T-cell (primary cell): Measurements from ENCODE around the gene DAO. TPM values are rescaled to one million over a fixed set of nuclear protein-coding genes. Genes with fewer than 3 reads are reported as not detected.
A peak's percentile ranks its signal among the peaks of the same experiment; 100 is the strongest.

Source experiments
- ATAC-seq, 4 experiments: fragments of 200-7000 bp in 3 of 4; fragments of 150-1000 bp in 1 of 4; cut with Tn5 transposase; replicated peaks in 1 of 4; 1 replicate in 3 of 4; 2 replicates in 1 of 4; pipeline ENCODE4 v1.10.0; 2021; ENCODE audit warnings: moderate library complexity in 3 of 4, mild to moderate bottlenecking in 2 of 4, moderate number of reproducible peaks in 1 of 4
- CTCF ChIA-PET, 2 donors: fragments of 300-600 bp; sonication (Branson Sonifier 250); formaldehyde crosslinking; loops; one replicate each; lab custom pipeline; 2022; ENCODE audit warnings: antibody characterized with exemption in 2 of 2; lab: Charles Lee
- POLR2A ChIA-PET, 2 donors: fragments of 300-600 bp; sonication (Branson Sonifier 250); formaldehyde crosslinking; loops; one replicate each; lab custom pipeline; 2022; ENCODE audit warnings: antibody characterized with exemption in 2 of 2; lab: Charles Lee
- DNase-seq, 35 experiments: peaks; one replicate each; pipeline versions ENCODE4 v3.0.0 to v3.0.0-alpha.2; 2013 to 2023
- H3K27ac ChIP-seq: one replicate; pipeline ENCODE4 v1.5.1; 2013; ENCODE audit warnings: low read length
- H3K27me3 ChIP-seq, 2 experiments: replicated peaks in 1 of 2; 1 replicate in 1 of 2; 2 replicates in 1 of 2; pipeline versions ENCODE4 v1.6.1 to v1.7.0; 2013; ENCODE audit warnings: low read length in 1 of 2, mixed read lengths in 1 of 2; ENCODE audit not compliant: control insufficient read depth in 2 of 2, insufficient read depth in 2 of 2; ENCODE audit errors: extremely low read depth in 1 of 2
- H3K36me3 ChIP-seq, 2 donors: 1 replicate in 1 of 2; 2 replicates in 1 of 2; pipeline versions ENCODE4 v1.6.1 to v1.7.0; 2013; ENCODE audit warnings: low read length in 1 of 2; ENCODE audit not compliant: control insufficient read depth in 2 of 2, insufficient read depth in 1 of 2; ENCODE audit errors: extremely low read depth in 1 of 2
- H3K4me1 ChIP-seq, 2 experiments: 1 replicate in 1 of 2; 2 replicates in 1 of 2; pipeline versions ENCODE4 v1.6.1 to v1.7.0; 2013; ENCODE audit warnings: low read length in 2 of 2, mixed read lengths in 1 of 2; ENCODE audit not compliant: insufficient read depth in 2 of 2, control insufficient read depth in 1 of 2; ENCODE audit errors: extremely low read depth in 1 of 2
- H3K4me3 ChIP-seq, 2 donors: 1 replicate in 1 of 2; 2 replicates in 1 of 2; pipeline versions ENCODE4 v1.5.1 to v1.7.0; 2013; ENCODE audit warnings: mild to moderate bottlenecking in 2 of 2, low read length in 1 of 2, moderate library complexity in 1 of 2; ENCODE audit not compliant: control insufficient read depth in 1 of 2; ENCODE audit errors: extremely low read depth in 1 of 2
- H3K9me3 ChIP-seq: 2 replicates; pipeline ENCODE4 v1.7.0; 2013
- H3K27ac Mint-ChIP-seq, 2 donors: one replicate each; pipeline ENCODE4 v1.8.0; 2020 to 2021; ENCODE audit warnings: mild to moderate bottlenecking in 2 of 2, mixed read lengths in 2 of 2
- H3K27me3 Mint-ChIP-seq, 2 donors: one replicate each; pipeline ENCODE4 v1.8.0; 2021 to 2022; ENCODE audit warnings: mixed read lengths in 2 of 2
- H3K36me3 Mint-ChIP-seq: one replicate; pipeline ENCODE4 v1.8.0; 2021; ENCODE audit warnings: mixed read lengths
- H3K4me1 Mint-ChIP-seq, 3 donors: one replicate each; pipeline ENCODE4 v1.8.0; 2020 to 2022; ENCODE audit warnings: mixed read lengths in 3 of 3, mild to moderate bottlenecking in 1 of 3
- H3K4me3 Mint-ChIP-seq, 3 donors: one replicate each; pipeline ENCODE4 v1.8.0; 2020 to 2022; ENCODE audit warnings: mild to moderate bottlenecking in 3 of 3, mixed read lengths in 3 of 3, moderate library complexity in 3 of 3
- H3K9me3 Mint-ChIP-seq, 3 donors: one replicate each; pipeline ENCODE4 v1.8.0; 2020 to 2022; ENCODE audit warnings: mixed read lengths in 3 of 3
- WGBS: methylation state at CpG from one replicate; pipeline ENCODE4 v1.1.5; 2013; ENCODE audit warnings: missing lambda C conversion rate; ENCODE audit not compliant: insufficient coverage; 5-methylcytosine and 5-hydroxymethylcytosine counted together
- total RNA-seq, 35 experiments: library from RNA in 6 of 35; stranded (reverse) in 6 of 35; fragments of 120-200 nt in 1 of 35; gene quantifications; one replicate each; pipeline versions ENCODE4 v1.2.1 to v1.2.4 and lab custom pipeline; 2013 to 2026

The DAO gene
- total RNA-seq, 5 donors from 2014 or later (not counting 1 experiment from before 2014, with no cell fraction given) = not detected

- no peaks in the 10 kb centered on the region for H3K36me3 ChIP-seq
- ATAC-seq (no peak), DNase-seq (no peak)
- ChIA-PET POLR2A (no interaction called here), CTCF (interaction anchor here in 1 of 2 donors (0.5 kb wide), 1 partner anchor 64 kb away, joined by 3 read pairs; no protein-coding TSS in a partner anchor)
- peaks cover 0 to 13% of the 10 kb centered on the region in 2 experiments for H3K27me3 ChIP-seq
- no peak overlapping the region for H3K27ac ChIP-seq
- Mint-ChIP-seq H3K27ac (no peak overlapping the region), H3K27me3 (no peaks in the 10 kb centered on the region), H3K4me1 (no peaks in the 10 kb centered on the region), H3K9me3 (peaks cover 3 to 4% (median 3%) of the 10 kb centered on the region in 3 donors), H3K4me3 (no peak overlapping the region), H3K36me3 (no peaks in the 10 kb centered on the region)
- WGBS = 63% methylated on average over 4 of the region's 6 CpGs
- H3K4me1 ChIP-seq = peaks cover 0 to 4% of the 10 kb centered on the region in 2 experiments
- H3K9me3 ChIP-seq = no peaks in the 10 kb centered on the region
- no peak overlapping the region for H3K4me3 ChIP-seq
Observed at GRCh38 chr12:108888031-108888430, 8.1 kb downstream of the DAO start.

DNA sequence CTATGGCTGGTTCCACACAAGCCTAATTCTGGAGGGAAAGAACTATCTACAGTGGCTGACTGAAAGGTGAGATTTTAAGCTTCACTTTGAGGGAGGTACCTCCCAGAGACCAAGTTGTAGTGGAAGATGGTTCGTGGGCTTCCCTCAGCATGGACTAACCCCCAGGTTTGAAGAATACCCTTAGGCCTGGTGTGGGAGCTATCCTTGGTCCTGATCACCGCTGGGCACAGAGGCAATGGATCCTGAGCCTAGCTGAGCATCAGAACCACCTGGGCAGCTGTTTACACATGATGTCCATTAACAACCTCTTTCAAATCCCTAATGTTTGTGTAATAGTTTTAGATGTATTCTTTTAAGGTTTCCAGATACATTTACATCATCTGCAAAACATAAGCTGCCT is 10.3 kb downstream of the DAO start:
- no peaks in the 10 kb centered on the region for H3K4me1 ChIP-seq
- WGBS = no CpG with 5 or more reads among the region's 2 CpGs
- H3K36me3 ChIP-seq = no peaks in the 10 kb centered on the region
- no peak for ATAC-seq
- H3K4me3 Mint-ChIP-seq = no peak overlapping the region
- H3K36me3 Mint-ChIP-seq = no peaks in the 10 kb centered on the region
- POLR2A ChIA-PET = no interaction called here
- no peak overlapping the region for H3K4me3 ChIP-seq
- H3K9me3 ChIP-seq = no peaks in the 10 kb centered on the region
- peaks cover 3 to 4% (median 3%) of the 10 kb centered on the region in 3 donors for H3K9me3 Mint-ChIP-seq
- peaks cover 0 to 2% of the 10 kb centered on the region in 2 donors for H3K27me3 Mint-ChIP-seq
- no peak overlapping the region for H3K27ac Mint-ChIP-seq
- no peak overlapping the region for H3K27ac ChIP-seq
- DNase-seq = peak in 1 of 35 experiments; percentile 8
- no peaks in the 10 kb centered on the region for H3K4me1 Mint-ChIP-seq
- peaks cover 0 to 11% of the 10 kb centered on the region in 2 experiments for H3K27me3 ChIP-seq
- CTCF ChIA-PET = interaction anchor here in 1 of 2 donors (0.5 to 1.5 kb wide), 3 partner anchors 10 to 212 kb away, joined by 3 to 5 read pairs (median 4); partner anchors contain the start of gene ALKBH2

DNA sequence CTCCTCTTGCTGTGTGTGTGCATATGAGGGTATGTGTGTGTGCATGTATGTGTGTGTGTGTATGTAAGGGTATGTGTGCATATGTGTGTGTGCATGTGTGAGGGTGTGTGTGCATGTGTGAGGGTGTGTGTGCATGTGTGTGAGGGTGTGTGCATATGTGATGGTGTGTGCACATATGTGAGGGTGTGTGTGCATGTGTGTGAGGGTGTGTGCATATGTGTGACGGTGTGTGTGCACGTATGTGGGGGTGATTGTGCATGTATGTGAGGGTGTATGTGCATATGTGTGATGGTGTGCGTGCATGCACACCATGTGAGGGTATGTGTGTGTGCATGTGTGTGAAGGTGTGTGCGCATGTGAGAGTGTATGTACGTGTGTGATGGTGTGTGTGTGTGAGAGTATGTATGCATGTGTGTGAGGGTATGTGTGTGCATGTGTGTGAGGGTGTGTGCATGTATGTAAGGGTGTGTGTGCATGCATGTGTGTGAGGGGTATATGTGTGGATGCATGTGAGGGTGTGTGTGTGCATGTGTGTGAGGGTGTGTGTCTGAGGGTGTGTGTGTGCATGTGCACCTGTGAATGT is 15.4 kb downstream of the DAO start:
- H3K4me3 ChIP-seq = no peak overlapping the region
- ATAC-seq = no peak
- no peaks in the 10 kb centered on the region for H3K36me3 ChIP-seq
- H3K4me1 ChIP-seq = no peaks in the 10 kb centered on the region
- POLR2A ChIA-PET = no interaction called here
- CTCF ChIA-PET = no interaction called here
- no peak overlapping the region for H3K27ac ChIP-seq
- no peaks in the 10 kb centered on the region for H3K9me3 ChIP-seq
- H3K27me3 ChIP-seq = peaks cover 0 to 28% of the 10 kb centered on the region in 2 experiments
- Mint-ChIP-seq H3K4me1 (no peaks in the 10 kb centered on the region), H3K9me3 (peaks cover 0 to 4% (median 3%) of the 10 kb centered on the region in 3 donors), H3K27ac (no peak overlapping the region), H3K4me3 (no peak overlapping the region), H3K27me3 (peaks cover 6 to 7% of the 10 kb centered on the region in 2 donors), H3K36me3 (no peaks in the 10 kb centered on the region)
- DNase-seq = no peak
- WGBS = 75% methylated on average over 5 of the region's 5 CpGs

DNA sequence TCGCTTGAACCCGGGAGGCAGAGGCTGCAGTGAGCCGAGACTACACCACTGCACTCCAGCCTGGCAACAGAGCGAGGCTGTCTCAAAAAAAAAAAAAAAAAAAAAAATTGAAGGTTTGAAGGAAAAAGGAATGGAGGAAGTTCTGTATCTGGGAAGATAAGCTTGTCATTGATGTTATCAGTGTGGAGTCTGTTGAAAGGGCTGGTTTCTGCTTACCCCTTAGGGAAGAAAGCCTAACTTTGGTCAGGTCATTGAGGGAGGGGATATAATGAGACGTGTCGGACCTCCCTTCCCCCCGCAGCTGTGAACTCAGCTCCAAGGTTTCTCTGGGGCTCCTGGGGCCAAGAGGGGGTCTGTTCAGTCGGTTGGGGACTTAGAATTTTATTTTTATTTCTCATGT is 16.4 kb downstream of the DAO start:
- Histone ChIP-seq H3K4me3 (no peak overlapping the region), H3K27me3 (peaks cover 0 to 33% of the 10 kb centered on the region in 2 experiments), H3K27ac (no peak overlapping the region), H3K9me3 (no peaks in the 10 kb centered on the region), H3K36me3 (no peaks in the 10 kb centered on the region), H3K4me1 (no peaks in the 10 kb centered on the region)
- H3K9me3 Mint-ChIP-seq = no peaks in the 10 kb centered on the region
- ChIA-PET CTCF (no interaction called here), POLR2A (interaction anchor here in 1 of 2 donors (0.6 kb wide), 1 partner anchor 28 kb away, joined by 9 read pairs; no protein-coding TSS in a partner anchor)
- WGBS = no CpG with 5 or more reads among the region's 8 CpGs
- H3K4me1 Mint-ChIP-seq = no peaks in the 10 kb centered on the region
- H3K27ac Mint-ChIP-seq = no peak overlapping the region
- DNase-seq (no peak), ATAC-seq (no peak)
- H3K27me3 Mint-ChIP-seq = peaks cover 11 to 14% of the 10 kb centered on the region in 2 donors
- H3K36me3 Mint-ChIP-seq = no peaks in the 10 kb centered on the region
- H3K4me3 Mint-ChIP-seq = no peak overlapping the region

DNA sequence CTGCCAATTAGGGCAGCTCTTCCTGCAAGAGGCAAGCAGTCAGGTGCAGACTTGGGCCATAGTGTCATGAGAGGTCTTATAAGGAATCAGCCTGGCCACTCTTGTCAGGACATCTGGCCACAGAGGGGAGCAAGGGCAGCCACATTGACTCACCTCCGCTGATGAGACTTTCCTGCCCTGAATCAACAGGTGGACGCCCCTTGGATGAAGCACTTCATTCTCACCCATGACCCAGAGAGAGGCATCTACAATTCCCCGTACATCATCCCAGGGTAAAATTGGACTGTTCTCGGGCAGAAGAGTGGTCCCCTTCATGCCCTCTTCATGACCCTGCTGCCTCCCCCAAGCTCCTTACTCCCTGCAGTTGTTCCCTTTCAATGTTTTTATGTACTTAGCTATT is 16.9 kb downstream of the DAO start:
- no peaks in the 10 kb centered on the region for H3K4me1 ChIP-seq
- H3K9me3 ChIP-seq = no peaks in the 10 kb centered on the region
- no peak overlapping the region for H3K27ac ChIP-seq
- POLR2A ChIA-PET = interaction anchor here in 1 of 2 donors (0.6 kb wide), 1 partner anchor 29 kb away, joined by 9 read pairs; no protein-coding TSS in a partner anchor
- Mint-ChIP-seq H3K4me1 (no peaks in the 10 kb centered on the region), H3K27me3 (peaks cover 11 to 14% of the 10 kb centered on the region in 2 donors), H3K27ac (no peak overlapping the region), H3K4me3 (no peak overlapping the region), H3K9me3 (no peaks in the 10 kb centered on the region), H3K36me3 (no peaks in the 10 kb centered on the region)
- no peaks in the 10 kb centered on the region for H3K36me3 ChIP-seq
- no peak for ATAC-seq
- 91% methylated on average over 3 of the region's 4 CpGs for WGBS
- peaks cover 0 to 38% of the 10 kb centered on the region in 2 experiments for H3K27me3 ChIP-seq
- no peak for DNase-seq
- CTCF ChIA-PET = no interaction called here
- H3K4me3 ChIP-seq = no peak overlapping the region

DNA sequence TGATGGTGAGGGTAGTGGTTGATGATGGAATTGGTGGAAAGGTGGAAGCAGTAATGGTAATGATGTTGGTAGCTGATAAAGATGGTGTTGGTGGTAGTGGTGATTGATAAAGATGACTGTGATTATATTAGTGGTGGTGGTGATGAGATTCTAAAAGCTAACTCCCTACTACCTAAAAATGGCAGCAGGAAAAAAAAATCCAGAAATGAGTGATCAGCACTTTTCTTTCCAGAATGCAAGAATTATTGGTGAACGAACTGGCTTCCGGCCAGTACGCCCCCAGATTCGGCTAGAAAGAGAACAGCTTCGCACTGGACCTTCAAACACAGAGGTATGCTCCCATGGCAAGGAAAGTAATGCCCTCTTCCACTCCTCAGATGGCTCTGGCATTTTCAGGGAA is 19.3 kb downstream of the DAO start:
- H3K27ac Mint-ChIP-seq = no peak overlapping the region
- H3K27me3 Mint-ChIP-seq = peaks cover 14% of the 10 kb centered on the region in 2 donors
- ATAC-seq (no peak), DNase-seq (no peak)
- 77% methylated on average over 4 of the region's 5 CpGs for WGBS
- Histone ChIP-seq H3K27ac (no peak overlapping the region), H3K4me1 (no peaks in the 10 kb centered on the region), H3K4me3 (no peak overlapping the region), H3K27me3 (peaks cover 0 to 46% of the 10 kb centered on the region in 2 experiments), H3K9me3 (no peaks in the 10 kb centered on the region), H3K36me3 (no peaks in the 10 kb centered on the region)
- POLR2A ChIA-PET = interaction anchor here in 1 of 2 donors (0.5 kb wide), 1 partner anchor 228 kb away, joined by 4 read pairs; no protein-coding TSS in a partner anchor
- no peak overlapping the region for H3K4me3 Mint-ChIP-seq
- H3K9me3 Mint-ChIP-seq = no peaks in the 10 kb centered on the region
- no peaks in the 10 kb centered on the region for H3K36me3 Mint-ChIP-seq
- no peaks in the 10 kb centered on the region for H3K4me1 Mint-ChIP-seq
- CTCF ChIA-PET = no interaction called here
